Activated effector memory CD4-positive, alpha-beta T cell treated with anti-CD3 and anti-CD28 coated beads, Interleukin-2, amount 50 U/mL, for 16 hours (primary cell): ENCODE results near the gene RELN.

Experiments
- DNase-seq: peaks from one replicate; pipeline ENCODE4 v3.0.0-alpha.2; 2020

The RELN gene

GRCh38 chr7:103711413-103711812 is 278.0 kb downstream of the RELN start:
- no peak for DNase-seq

DNA sequence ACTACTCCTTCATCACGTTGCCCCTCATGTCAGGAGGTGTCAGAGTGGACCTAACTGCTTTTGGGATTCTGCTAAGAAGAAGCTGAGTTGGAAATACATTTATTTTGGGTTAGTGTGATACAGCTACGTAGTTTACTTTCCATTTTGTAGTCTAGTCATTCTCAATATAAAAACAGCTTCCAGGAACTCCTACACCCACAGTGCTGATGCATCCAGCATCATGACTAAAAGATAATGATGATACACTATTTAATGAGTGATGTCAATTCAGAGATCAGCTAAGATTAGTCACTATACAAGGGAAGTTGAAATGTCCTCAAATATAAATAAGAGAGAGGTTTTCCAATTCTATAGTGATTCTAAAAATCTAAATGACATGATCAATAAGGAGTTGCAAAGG is 279.2 kb downstream of the RELN start:
- no peak for DNase-seq

DNA sequence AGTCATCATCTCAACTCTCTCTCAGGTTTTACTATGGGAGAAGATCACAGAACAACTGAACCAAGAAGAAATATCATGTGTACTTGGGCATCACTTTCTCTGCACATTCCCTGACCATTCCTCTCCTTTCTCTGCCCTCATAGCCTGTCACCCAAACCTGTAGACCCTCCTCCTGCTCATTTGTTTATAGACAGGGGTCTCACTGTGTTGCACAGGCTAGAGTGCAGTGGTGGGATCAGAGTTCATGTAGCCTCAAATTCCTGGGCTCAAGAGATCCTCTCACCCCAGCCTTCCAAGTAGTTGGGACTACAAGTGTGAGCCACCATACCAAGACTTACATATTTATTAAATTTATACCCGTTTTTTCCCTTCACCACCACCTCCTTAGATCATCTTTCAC is 282.7 kb downstream of the RELN start:
- no peak for DNase-seq

DNA sequence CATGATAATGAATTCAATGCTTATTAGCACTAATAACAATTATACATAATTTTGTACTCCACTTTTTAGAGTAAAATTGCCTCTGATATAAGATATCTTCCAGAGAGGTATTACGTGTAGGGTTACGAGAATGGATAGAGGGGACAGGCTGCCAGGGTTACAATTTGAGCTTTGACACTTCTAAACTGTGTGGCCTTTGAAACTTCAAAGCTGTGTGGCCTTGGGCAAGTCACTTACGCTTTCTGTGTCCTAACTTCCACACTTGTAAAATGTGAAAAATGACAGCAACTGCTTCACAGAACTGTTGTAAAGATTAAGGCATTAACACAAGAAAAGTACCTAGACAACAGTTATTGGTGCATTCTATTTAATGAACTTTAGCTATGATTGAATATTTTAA is 283.9 kb downstream of the RELN start:
- no peak for DNase-seq

DNA sequence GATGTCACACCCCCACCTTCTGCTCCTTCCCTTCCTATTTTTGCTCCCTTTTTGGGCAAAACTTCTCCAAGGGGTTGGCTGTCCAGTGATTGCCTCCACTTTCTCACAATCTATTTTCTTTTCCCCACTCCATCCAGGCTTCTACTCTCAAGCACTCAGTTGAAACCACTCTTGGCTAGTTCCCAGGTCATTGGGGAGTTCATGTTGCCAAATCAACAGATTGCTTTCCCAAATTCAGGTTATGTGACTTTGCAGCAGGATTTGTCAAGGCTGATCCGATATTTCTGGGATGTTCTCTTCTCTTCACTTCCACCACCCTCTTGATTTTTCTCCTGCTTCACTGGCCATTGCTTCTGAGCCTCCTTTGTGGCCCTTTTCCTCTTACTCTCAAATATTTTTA is 284.8 kb downstream of the RELN start:
- no peak for DNase-seq

GRCh38 chr7:103702982-103703381 is 286.5 kb downstream of the RELN start:
- no peak for DNase-seq

GRCh38 chr7:103702454-103702853 is 287.0 kb downstream of the RELN start:
- DNase-seq: no peak

- DNase-seq: no peak
Observed at GRCh38 chr7:103699032-103699431, 290.4 kb downstream of the RELN start.

DNA sequence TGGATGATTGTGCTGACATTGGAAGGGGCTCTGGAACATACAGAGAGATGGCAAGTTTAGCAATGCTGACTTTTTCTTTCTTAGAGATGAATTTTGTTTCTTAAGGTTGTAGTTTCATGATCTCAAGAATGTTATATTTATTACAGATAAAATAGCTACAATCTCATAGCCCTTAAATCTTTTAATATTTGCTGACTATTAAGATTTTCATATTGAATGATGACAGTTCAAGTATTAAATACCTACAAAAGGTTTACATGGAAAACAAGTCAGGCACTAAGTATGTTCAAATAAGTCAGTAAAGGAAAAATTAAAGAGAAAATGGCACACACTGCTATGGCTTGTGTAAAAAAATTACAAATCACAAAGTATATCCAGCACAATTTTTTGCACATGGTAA is 291.4 kb downstream of the RELN start:
- no peak for DNase-seq

DNA sequence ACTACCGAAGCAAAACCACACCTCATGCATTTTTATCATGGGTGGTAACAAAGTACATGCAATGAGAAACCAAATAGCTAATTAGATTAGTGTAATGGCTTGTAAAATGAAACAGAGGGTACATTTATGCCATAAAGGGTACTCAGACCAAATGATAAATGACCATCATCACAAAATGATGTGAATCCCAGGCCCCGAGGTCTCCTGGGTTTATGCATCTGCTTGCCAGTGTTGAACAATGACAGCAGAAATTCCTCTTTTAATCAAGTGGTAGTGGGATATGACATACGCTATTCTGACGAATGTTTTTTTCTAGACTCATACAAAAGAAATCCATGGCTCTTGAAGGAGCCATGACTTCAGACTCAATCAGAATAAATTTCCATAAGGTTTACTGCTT is 293.9 kb downstream of the RELN start:
- no peak for DNase-seq

DNA sequence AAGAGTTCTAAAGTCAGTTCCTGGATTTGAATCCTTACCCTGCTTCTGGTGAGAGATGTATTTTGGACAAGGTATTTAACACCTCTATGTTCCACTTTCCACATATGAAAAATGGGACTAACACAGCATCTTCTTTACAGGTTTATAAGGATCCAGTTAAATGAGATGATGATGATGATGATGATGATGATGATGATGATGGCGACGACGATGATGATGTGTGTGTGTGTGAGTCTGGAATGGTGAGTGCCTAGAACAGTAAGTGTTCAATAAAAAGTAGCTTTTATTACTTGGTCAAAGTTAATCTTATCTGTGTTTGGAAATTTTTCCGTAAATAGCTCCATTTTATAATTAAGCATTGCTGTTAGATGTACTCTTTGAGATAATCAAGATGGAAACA is 295.2 kb downstream of the RELN start:
- DNase-seq: no peak

- DNase-seq: no peak
Observed at GRCh38 chr7:103691291-103691690, 298.2 kb downstream of the RELN start.

DNA sequence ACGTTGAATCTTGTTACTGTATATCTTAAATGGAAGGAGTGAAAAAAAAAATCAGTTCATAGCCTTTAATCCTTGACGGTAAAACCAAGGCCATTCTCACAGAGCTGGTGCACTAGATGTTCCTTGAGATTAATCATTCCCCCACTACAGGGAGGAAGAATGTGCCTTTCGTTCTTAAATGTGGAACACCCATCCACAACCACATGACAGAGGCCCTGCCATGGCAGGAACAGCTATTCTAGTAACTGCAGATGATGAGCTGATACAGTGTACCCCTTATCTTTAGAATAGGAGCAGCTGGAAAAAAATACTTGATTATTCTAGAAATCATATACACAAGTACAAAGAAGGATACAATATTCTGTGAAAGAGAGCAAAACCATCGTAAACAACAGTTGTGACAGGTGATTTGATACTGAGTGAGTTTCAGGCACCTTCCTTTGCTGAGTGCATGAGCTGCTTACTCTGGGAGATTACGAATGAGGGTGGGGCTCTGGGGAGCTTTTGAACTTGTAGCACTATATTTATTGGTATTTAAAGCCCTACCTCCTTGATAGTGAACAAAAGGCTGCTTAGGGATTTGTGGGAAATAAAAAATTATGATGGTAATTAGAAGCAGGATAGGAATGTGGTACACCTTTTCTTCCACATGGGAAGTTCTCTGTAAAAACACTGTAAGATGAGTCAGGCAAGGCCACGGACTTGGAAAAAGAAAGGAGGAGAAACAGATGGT is 299.1 kb downstream of the RELN start:
- no peak for DNase-seq

DNA sequence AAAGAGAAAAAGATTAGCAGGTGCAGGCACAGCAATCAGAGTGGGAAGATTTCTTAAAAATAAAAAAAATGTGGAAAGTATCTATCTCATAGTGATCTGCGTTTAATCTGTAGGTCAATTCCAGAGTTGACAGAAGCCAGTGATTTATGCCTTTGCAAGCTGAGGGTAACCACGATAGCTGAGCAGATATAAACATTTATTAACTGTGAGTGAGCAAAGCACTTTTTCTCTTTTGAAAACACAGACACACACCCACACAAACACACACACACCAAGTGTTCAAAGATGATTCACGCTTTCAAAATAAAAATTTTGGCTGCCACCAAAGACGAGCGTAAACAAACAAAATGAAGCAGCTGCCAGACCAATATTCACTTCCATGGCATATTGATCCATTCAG is 300.2 kb downstream of the RELN start:
- no peak for DNase-seq

GRCh38 chr7:103687951-103688350 is 301.5 kb downstream of the RELN start:
- no peak for DNase-seq

- DNase-seq: no peak
Observed at GRCh38 chr7:103687272-103687671, 302.2 kb downstream of the RELN start.

- no peak for DNase-seq
Observed at GRCh38 chr7:103686763-103687162, 302.7 kb downstream of the RELN start.

DNA sequence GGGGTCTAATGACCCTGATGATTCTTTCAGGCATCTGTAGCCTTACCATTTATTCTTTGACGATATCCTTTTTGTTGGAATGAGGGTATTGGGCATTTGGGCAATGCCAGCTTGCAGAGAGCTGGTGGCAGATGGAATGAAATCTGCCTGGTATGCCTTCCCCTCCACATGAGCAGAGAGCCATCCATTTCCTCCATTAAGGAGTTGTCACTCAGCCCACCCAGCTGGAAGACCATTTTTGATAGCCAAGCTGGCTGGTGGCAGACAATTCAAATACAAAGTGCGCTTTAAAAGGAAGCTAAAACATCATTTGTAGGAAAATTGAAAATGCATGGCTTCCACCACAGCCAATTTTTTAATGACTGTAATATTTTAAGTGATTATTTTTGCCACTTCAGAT is 303.4 kb downstream of the RELN start:
- DNase-seq: no peak

DNA sequence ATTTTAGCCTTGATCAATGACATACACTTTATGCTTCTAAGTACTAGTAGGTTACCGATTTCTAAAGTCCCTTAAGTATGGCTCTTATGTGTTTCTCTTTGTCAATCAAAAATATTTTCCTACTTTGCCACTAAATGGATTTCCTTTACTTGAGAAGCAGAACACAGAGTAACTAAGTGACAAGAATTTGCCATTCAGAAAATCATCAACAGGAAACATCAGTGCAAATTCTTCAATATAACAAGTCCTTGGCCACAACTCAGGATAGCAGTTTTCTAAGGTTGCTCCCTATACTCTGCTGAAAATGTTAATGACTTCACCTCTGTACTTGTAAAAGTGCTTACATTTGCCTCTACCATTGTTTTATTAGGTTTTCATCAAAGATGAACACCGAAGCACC is 303.8 kb downstream of the RELN start:
- DNase-seq: no peak

DNA sequence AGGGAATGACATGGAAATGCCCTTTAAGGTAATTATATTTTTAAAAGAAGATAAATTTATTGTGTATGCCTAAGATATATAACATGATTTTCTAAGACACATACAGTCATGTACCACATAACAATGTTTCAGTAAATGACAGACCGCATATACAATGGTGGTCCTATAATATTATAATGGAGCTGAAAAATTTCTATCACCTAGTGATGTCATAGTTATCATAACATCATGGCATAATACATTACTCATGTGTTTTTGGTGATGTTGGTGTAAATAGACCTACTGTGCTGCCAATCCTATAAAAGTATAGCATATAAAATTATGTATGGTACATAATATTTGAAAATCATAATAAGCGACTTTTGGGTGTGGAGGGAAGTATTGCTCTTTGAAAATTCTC is 306.1 kb downstream of the RELN start:
- no peak for DNase-seq

DNA sequence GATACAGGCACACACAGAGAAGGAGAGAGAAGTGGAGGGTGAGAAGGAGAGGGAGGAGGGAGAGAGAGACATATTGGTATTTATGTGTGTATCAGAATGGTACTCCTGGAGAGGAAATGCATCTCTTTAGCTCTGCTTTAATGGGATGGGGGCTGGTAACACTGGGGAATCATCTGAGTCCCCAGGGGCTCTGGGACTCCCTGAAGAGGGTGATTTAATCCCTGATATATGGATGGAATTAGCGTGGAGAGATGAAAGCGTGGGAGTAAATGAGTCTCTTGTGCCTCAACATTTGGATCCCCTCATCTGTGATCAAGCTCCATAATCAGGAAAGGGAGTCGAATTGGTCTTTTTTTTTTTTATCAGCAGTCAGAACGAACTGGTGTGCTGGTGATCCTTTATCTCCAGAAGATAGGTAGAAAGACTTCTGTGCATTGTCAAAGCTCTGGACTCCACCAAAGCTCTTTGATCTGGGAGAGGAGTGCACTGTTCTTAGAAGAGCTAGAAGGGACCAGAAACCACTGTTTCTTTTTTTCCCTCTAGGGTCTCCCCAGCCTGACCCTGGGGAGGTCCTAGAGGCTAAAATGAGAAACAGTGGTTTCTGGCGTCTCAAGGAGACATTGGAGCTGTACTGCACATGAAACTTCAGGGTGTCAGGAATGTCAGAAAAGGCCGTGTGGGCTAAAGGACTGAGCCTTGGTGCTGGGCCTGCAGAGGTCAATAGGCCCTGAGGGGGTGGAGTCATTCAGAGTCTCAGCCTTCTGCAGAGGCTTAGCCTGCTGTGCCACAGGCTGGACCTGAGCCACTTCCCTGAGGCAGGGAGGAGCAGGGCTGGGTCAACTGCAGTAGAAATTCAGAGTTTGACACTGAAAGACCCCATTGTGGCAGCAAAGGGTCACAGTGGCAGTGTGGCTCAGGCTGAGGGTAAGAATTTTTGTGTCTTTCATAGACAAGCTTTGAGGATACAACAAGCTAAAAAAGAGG is 309.0 kb downstream of the RELN start:
- no peak for DNase-seq

DNA sequence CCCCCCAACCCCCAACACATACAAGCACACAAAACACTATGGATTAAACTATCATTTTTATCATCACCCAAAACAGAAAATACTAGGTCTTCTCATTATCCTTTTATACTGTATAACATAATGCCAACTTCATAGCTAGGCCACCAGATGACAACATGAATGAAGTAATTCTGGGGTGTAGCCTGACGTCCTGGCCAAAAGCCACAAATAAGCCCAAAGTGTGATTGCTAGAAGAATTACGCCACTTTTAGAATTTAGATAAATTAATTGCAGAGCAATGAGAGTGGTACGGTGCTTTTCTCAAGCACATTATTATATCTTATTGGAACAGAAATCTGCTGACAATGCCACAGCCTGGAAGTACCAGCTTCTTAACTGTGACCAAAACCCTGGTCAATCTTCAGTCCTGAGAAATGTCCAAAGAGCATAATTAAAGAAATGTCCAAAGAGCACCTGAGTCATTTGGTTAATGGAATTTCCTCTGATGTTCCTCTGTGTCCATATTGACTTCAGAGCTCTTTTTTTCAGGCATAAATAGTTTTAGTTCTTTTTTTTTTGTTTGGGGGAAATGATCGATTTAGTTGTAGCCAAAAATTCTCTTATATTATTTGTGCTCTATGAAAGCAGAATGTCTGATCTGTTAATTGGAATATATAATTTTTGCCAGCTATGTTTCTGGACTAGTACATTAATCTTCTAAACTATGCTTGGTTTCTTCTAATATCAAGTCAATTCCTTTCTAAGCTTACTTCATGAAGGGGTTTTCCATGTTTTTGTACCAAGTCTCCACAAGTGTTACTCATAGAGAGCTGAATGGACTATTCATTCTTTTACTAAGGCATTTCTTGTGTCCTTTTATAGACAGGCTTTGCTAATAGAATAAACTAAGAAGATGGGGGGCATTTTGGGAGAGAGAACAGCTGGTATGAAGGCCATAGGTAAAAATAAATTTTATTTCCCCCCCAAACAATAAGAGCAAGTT is 310.0 kb downstream of the RELN start:
- no peak for DNase-seq
